WTC11 (cell line): ENCODE data around the gene S100B. TPM values are rescaled to one million over a fixed set of nuclear protein-coding genes. Genes with fewer than 3 reads are reported as not detected.

ENCODE experiments used
- ATAC-seq: fragments of 200-7000 bp; cut with Tn5 transposase; 2 replicates; pipeline ENCODE4 v1.10.0; 2021; ENCODE audit warnings: mild to moderate bottlenecking, moderate library complexity
- CTCF ChIA-PET: fragments of 300-600 bp; sonication (Branson Sonifier 250); formaldehyde crosslinking; loops from one replicate; lab custom pipeline; 2021; ENCODE audit warnings: antibody characterized with exemption; lab: Charles Lee
- POLR2A ChIA-PET: fragments of 350-600 bp; sonication (Branson Sonifier 250); formaldehyde crosslinking; loops from one replicate; lab custom pipeline; 2021; ENCODE audit warnings: antibody characterized with exemption; lab: Charles Lee
- DNase-seq: peaks from one replicate; pipeline ENCODE4 v3.0.0; 2021; ENCODE audit warnings: low spot score
- H3K27ac Mint-ChIP-seq: 2 replicates; pipeline ENCODE4 v1.8.0; 2021; ENCODE audit warnings: mixed read lengths
- H3K27me3 Mint-ChIP-seq: 2 replicates; pipeline ENCODE4 v1.8.0; 2021; ENCODE audit warnings: low read depth, mild to moderate bottlenecking, moderate library complexity, mixed read lengths
- H3K36me3 Mint-ChIP-seq: 2 replicates; pipeline ENCODE4 v1.8.0; 2021; ENCODE audit warnings: mixed read lengths
- H3K4me1 Mint-ChIP-seq: 2 replicates; pipeline ENCODE4 v1.8.0; 2022; ENCODE audit warnings: mixed read lengths
- H3K4me3 Mint-ChIP-seq: 2 replicates; pipeline ENCODE4 v1.8.0; 2021; ENCODE audit warnings: mild to moderate bottlenecking, moderate library complexity, mixed read lengths
- H3K9me3 Mint-ChIP-seq: 2 replicates; pipeline ENCODE4 v1.8.0; 2021; ENCODE audit warnings: mixed read lengths
- ATF3 ChIP-seq: sonication (generic); formaldehyde crosslinking; conservative IDR thresholded peaks from 2 replicates; pipeline ENCODE4 v1.8.1; 2022; ENCODE audit warnings: mild to moderate bottlenecking, missing genetic modification reagents
- CBFB ChIP-seq: sonication (generic); formaldehyde crosslinking; IDR thresholded peaks from 2 replicates; pipeline ENCODE4 v1.8.1; 2022; ENCODE audit warnings: mild to moderate bottlenecking, low read depth, missing genetic modification reagents
- CREM ChIP-seq: sonication (generic); formaldehyde crosslinking; IDR thresholded peaks from 2 replicates; pipeline ENCODE4 v1.8.1; 2022; ENCODE audit warnings: mild to moderate bottlenecking, missing genetic modification reagents, moderate library complexity
- CTCF ChIP-seq: fragments of 200-600 bp; IDR thresholded peaks from 2 replicates; pipeline ENCODE4 v1.8.0; 2022; ENCODE audit warnings: antibody characterized with exemption
- FOXJ3 ChIP-seq: sonication (generic); formaldehyde crosslinking; IDR thresholded peaks from 2 replicates; pipeline ENCODE4 v1.9.0; 2021; ENCODE audit warnings: missing genetic modification reagents, mild to moderate bottlenecking, borderline replicate concordance
- GTF2I ChIP-seq: fragments of 250-450 bp; sonication (Bioruptor Pico); conservative IDR thresholded peaks from 2 replicates; pipeline ENCODE4 v1.4.0; 2021; ENCODE audit warnings: mild to moderate bottlenecking
- PRDM15 ChIP-seq: sonication (generic); formaldehyde crosslinking; IDR thresholded peaks from 2 replicates; pipeline ENCODE4 v1.8.0; 2022; ENCODE audit warnings: missing genetic modification reagents
- SMAD3 ChIP-seq: sonication (generic); formaldehyde crosslinking; IDR thresholded peaks from 2 replicates; pipeline ENCODE4 v1.8.0; 2022; ENCODE audit warnings: missing genetic modification reagents, mild to moderate bottlenecking, borderline replicate concordance
- SP1 ChIP-seq: sonication (generic); formaldehyde crosslinking; conservative IDR thresholded peaks from 2 replicates; pipeline ENCODE4 v1.8.1; 2022; ENCODE audit warnings: missing genetic modification reagents
- TEAD1 ChIP-seq: sonication (generic); formaldehyde crosslinking; IDR thresholded peaks from 2 replicates; pipeline ENCODE4 v1.8.0; 2022; ENCODE audit warnings: mild to moderate bottlenecking, missing genetic modification reagents
- TP53 ChIP-seq: sonication (generic); formaldehyde crosslinking; IDR thresholded peaks from 2 replicates; pipeline ENCODE4 v1.8.1; 2023; ENCODE audit warnings: mild to moderate bottlenecking, missing genetic modification reagents
- ZNF423 ChIP-seq: fragments of 250-450 bp; sonication (Bioruptor Pico); IDR thresholded peaks from 2 replicates; pipeline ENCODE4 v2.1.2; 2022; ENCODE audit warnings: mild to moderate bottlenecking, moderate library complexity
- total RNA-seq: library from RNA; stranded (reverse); gene quantifications from 3 replicates; pipeline ENCODE4 v1.2.3, GENCODE V29; 2021
- TF ChIP-seq, protein P1 (sequence below): sonication (generic); formaldehyde crosslinking; IDR thresholded peaks from 2 replicates; pipeline ENCODE4 v1.8.1; 2022; ENCODE audit warnings: mild to moderate bottlenecking, moderate library complexity, missing genetic modification reagents
- TF ChIP-seq, protein P2 (sequence below): sonication (generic); formaldehyde crosslinking; IDR thresholded peaks from 2 replicates; pipeline ENCODE4 v1.8.0; 2022; ENCODE audit warnings: mild to moderate bottlenecking, missing genetic modification reagents
- TF ChIP-seq, protein P3 (sequence below): fragments of 250-450 bp; sonication (Bioruptor Pico); IDR thresholded peaks from 2 replicates; pipeline ENCODE4 v1.8.0; 2021; ENCODE audit warnings: mild to moderate bottlenecking
- TF ChIP-seq, protein P4 (sequence below): fragments of 250-450 bp; sonication (Bioruptor Pico); IDR thresholded peaks from 2 replicates; pipeline ENCODE4 v1.9.0; 2021; ENCODE audit warnings: mild to moderate bottlenecking, borderline replicate concordance

The S100B gene
- total RNA-seq, 1 experiment from 2014 or later, result 0.46 TPM

GRCh38 chr21:46572850-46573249, 32.0 kb downstream of the S100B start:
- Mint-ChIP-seq H3K4me1 (no peaks in the 10 kb centered on the region), H3K4me3 (no peak overlapping the region), H3K36me3 (peaks cover 33% of the 10 kb centered on the region), H3K9me3 (peaks cover 16% of the 10 kb centered on the region), H3K27me3 (no peaks in the 10 kb centered on the region; the same call in 1 of the 2 replicates), H3K27ac (no peak overlapping the region)
- CTCF ChIA-PET, result interaction anchor here (1.2 kb wide), 1 partner anchor 13 kb away, joined by 3 read pairs; no protein-coding TSS in a partner anchor
- ATAC-seq (no peak), DNase-seq (no peak)
- TF ChIP-seq CBFB (CRISPR knock-in tag) (no peak), ZNF423 (CRISPR knock-in tag) (no peak), CREM (CRISPR knock-in tag) (no peak), GTF2I (CRISPR knock-in tag) (no peak), FOXJ3 (CRISPR knock-in tag) (no peak), TP53 (no peak), SP1 (CRISPR knock-in tag) (no peak), ATF3 (CRISPR knock-in tag) (no peak), CTCF (no peak), TEAD1 (no peak), PRDM15 (no peak)
- TF ChIP-seq, protein P1, sequence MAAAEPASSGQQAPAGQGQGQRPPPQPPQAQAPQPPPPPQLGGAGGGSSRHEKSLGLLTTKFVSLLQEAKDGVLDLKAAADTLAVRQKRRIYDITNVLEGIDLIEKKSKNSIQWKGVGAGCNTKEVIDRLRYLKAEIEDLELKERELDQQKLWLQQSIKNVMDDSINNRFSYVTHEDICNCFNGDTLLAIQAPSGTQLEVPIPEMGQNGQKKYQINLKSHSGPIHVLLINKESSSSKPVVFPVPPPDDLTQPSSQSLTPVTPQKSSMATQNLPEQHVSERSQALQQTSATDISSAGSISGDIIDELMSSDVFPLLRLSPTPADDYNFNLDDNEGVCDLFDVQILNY (CRISPR knock-in tag), result no peak
- TF ChIP-seq, all 79 proteins: peak for 0
- POLR2A ChIA-PET, result no interaction called here

GRCh38 chr21:46570631-46571030, 34.3 kb downstream of the S100B start:
- Mint-ChIP-seq H3K27ac (no peak overlapping the region), H3K36me3 (peaks cover 48% of the 10 kb centered on the region), H3K9me3 (peaks cover 3% of the 10 kb centered on the region; the same call in 1 of the 2 replicates), H3K27me3 (no peaks in the 10 kb centered on the region), H3K4me3 (no peak overlapping the region), H3K4me1 (no peaks in the 10 kb centered on the region)
- DNase-seq, result no peak
- POLR2A ChIA-PET, result no interaction called here
- TF ChIP-seq, protein P2, sequence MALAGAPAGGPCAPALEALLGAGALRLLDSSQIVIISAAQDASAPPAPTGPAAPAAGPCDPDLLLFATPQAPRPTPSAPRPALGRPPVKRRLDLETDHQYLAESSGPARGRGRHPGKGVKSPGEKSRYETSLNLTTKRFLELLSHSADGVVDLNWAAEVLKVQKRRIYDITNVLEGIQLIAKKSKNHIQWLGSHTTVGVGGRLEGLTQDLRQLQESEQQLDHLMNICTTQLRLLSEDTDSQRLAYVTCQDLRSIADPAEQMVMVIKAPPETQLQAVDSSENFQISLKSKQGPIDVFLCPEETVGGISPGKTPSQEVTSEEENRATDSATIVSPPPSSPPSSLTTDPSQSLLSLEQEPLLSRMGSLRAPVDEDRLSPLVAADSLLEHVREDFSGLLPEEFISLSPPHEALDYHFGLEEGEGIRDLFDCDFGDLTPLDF (CRISPR knock-in tag), result no peak
- TF ChIP-seq, protein P3, sequence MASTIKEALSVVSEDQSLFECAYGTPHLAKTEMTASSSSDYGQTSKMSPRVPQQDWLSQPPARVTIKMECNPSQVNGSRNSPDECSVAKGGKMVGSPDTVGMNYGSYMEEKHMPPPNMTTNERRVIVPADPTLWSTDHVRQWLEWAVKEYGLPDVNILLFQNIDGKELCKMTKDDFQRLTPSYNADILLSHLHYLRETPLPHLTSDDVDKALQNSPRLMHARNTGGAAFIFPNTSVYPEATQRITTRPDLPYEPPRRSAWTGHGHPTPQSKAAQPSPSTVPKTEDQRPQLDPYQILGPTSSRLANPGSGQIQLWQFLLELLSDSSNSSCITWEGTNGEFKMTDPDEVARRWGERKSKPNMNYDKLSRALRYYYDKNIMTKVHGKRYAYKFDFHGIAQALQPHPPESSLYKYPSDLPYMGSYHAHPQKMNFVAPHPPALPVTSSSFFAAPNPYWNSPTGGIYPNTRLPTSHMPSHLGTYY, result no peak
- TF ChIP-seq ZNF423 (CRISPR knock-in tag) (no peak), SMAD3 (CRISPR knock-in tag) (no peak)
- TF ChIP-seq, protein P4, sequence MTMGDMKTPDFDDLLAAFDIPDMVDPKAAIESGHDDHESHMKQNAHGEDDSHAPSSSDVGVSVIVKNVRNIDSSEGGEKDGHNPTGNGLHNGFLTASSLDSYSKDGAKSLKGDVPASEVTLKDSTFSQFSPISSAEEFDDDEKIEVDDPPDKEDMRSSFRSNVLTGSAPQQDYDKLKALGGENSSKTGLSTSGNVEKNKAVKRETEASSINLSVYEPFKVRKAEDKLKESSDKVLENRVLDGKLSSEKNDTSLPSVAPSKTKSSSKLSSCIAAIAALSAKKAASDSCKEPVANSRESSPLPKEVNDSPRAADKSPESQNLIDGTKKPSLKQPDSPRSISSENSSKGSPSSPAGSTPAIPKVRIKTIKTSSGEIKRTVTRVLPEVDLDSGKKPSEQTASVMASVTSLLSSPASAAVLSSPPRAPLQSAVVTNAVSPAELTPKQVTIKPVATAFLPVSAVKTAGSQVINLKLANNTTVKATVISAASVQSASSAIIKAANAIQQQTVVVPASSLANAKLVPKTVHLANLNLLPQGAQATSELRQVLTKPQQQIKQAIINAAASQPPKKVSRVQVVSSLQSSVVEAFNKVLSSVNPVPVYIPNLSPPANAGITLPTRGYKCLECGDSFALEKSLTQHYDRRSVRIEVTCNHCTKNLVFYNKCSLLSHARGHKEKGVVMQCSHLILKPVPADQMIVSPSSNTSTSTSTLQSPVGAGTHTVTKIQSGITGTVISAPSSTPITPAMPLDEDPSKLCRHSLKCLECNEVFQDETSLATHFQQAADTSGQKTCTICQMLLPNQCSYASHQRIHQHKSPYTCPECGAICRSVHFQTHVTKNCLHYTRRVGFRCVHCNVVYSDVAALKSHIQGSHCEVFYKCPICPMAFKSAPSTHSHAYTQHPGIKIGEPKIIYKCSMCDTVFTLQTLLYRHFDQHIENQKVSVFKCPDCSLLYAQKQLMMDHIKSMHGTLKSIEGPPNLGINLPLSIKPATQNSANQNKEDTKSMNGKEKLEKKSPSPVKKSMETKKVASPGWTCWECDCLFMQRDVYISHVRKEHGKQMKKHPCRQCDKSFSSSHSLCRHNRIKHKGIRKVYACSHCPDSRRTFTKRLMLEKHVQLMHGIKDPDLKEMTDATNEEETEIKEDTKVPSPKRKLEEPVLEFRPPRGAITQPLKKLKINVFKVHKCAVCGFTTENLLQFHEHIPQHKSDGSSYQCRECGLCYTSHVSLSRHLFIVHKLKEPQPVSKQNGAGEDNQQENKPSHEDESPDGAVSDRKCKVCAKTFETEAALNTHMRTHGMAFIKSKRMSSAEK, result no peak
- CTCF ChIA-PET, result no interaction called here
- ATAC-seq, result no peak
